Measurements from ENCODE around the gene TEDC1.
A peak's percentile ranks its signal among the peaks of the same experiment; 100 is the strongest.
"Not testable (repeated sequence)": the region's sequence is repeated elsewhere in the genome, so short reads cannot be mapped to it uniquely, and the experiment has no call there.

The TEDC1 gene

DNA sequence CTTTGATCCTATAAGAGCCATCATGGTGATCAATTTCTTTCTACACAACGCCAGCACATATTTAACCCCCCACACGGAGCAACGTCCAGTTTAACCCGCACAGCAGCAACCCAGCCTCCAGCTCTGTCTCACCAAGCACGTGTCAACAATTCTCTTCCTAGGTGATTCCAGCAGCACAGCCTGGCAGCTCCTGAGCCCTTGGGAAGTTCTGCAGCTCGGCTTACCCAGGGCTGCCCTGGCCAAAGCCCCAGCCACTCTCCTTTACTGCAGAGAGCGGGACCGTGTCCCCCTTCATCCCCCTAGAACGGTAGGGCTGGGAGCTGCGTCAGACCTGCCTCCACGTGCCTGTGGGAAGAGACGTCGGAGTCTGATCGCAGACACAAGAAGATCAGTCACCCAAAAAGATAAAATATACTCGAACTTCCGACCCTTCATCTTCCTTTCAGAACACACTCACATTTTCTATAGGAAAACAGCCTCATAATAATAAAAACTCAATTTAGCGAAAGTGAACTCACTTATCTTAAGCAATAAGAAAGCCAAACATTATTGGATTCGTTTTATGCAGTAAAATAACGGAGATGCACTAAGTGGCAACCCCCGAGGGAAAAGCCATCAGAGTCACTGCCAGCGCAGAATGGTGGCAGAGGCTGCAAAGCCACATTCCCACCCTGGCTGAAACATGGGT lies 42.9 kb downstream of the TEDC1 start:
- in situ Hi-C loops (cut with HindIII; ENCODE audit: low pct_unique_long_range_greater_than_20kb, low sequenced_read_pairs): no loop called here
- DNase-seq (ENCODE audit: low read depth in 1 of 2, low spot score in 1 of 2): no peak
- TF ChIP-seq JUND (IDR thresholded peaks at IDR 0.05; ENCODE audit: low read depth): no peak

DNA sequence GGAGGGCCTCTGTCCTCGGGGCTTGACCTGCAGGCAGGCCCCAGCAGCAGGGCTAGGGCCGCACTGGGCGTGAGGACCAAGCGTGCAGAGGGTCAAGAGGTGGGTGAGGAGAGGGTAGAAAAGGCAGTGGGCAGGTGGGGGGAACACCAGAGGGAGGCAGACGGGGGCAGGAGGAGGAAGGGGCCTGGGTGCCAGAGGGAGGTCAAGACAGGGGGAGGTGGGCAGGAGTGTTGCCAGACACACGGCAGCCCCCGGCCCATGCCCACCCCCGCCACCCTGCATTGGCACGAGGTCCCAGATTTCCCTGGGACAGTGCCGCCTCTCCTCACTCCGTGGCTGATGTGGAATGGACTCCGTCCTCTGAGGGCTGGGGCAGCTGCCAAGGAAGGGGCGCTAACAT lies 43.5 kb downstream of the TEDC1 start:
- in situ Hi-C loops (cut with HindIII; ENCODE audit: low pct_unique_long_range_greater_than_20kb, low sequenced_read_pairs): no loop called here
- no peak for TF ChIP-seq JUND (IDR thresholded peaks at IDR 0.05; ENCODE audit: low read depth)
- DNase-seq (ENCODE audit: low read depth in 1 of 2, low spot score in 1 of 2): no peak

DNA sequence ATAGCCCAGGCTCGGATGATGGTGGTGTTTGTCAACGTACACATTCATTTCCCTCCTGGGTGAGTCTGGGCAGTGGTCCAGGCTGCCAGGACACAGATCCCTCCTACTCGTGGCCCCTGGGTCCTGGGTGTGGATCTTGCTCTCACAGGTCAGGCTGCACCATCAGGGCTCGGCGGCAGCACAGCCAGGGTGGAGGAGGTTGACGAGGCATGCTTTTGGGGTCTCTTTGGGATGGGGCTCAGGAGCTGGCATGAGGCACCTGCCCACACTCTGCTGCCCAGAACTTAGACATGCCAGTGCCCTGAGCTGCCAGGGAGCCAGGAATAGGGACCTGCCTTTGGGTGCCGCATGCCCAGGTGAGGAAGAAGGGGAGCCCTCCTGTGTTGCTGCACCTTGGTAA lies 45.0 kb downstream of the TEDC1 start:
- in situ Hi-C loops (cut with HindIII; ENCODE audit: low pct_unique_long_range_greater_than_20kb, low sequenced_read_pairs): no loop called here
- no peak for TF ChIP-seq JUND (IDR thresholded peaks at IDR 0.05; ENCODE audit: low read depth)
- no peak for DNase-seq (ENCODE audit: low read depth in 1 of 2, low spot score in 1 of 2)

DNA sequence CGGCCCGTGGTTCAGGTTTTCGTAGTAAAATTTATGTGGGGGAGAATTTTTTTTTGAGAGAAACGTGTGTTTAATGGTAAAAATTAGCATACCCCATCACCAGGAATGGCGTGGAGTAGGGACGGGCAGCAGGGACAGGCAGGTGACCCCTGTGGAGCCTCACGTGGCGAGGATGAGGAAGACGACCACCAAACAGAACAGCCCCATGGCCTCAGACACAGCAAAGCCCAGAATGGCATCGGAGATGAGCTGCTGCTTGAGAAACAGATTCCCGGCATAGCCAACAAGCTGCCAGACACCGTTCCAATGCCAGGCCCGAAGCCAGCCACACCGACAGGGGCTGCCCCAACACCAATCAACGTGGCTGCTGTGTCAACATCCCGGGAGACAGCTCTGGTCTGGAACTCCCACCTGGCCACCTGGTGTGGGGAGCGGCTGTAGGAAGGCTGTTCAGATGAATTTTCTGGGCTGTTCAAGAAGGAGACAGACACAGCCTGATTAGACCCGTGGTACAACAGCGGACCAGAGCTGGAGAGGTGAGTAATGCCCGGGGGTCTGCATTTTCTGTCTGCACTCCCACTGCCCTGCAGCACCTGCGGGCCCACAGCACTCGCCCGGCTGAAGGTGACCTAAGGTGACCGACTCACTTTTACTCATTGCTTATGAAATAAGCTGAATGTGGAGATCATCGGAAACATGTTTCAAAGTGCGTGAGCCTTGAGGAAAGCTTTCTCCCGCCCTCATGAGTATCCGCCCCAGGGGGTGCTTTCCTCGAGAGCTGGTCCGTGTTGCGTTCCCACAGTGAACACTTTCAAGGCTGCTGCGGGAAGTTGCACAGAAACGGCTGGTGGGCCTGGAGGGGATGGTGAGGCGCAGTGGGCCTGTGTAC lies 45.9 kb downstream of the TEDC1 start:
- no peak for TF ChIP-seq JUND (IDR thresholded peaks at IDR 0.05; ENCODE audit: low read depth)
- in situ Hi-C loops (cut with HindIII; ENCODE audit: low pct_unique_long_range_greater_than_20kb, low sequenced_read_pairs): no loop called here

DNA sequence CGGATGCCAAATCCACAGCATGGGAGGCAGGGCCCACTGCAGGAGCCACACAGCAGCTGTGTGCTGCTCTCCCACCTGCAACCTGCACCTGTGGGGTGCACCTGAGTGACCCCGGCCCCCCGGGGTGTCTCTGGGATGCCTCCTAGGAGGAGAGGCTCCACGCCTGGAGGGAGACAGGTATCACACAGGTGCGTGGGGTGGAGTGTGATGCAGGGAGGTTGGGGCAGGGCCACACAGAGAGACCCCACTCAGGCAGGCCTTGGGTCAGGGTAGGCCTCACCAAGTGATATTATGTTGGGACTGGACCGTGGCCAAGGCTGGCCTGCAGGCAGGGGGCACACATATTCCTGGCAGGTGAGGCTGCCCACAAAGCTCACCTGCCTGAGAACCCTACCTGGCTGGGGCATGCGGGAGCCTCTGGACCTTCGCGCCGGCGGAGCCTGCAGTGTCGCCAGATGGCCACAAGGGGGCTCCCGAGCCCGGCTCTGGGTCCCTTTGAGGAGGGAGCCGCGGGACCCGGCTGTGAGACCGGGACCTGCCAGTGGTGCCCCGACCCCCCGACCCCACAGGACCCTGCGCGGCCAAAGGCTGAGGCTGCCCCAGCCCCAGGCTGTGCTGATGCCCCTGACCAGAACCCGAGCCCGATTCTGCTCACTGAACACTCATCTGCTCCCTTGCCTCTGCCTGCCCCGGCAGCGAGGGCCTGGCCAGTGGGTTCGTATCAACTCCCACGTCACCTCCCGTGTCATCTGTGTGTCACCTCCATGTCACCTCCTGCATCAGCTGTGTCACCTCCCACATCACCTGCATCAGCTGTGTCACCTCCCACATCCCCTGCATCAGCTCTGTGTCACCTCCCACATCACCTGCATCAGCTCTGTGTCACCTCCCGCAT lies 46.8 kb downstream of the TEDC1 start:
- in situ Hi-C loops (cut with HindIII; ENCODE audit: low pct_unique_long_range_greater_than_20kb, low sequenced_read_pairs): no loop called here
- no peak for TF ChIP-seq JUND (IDR thresholded peaks at IDR 0.05; ENCODE audit: low read depth)
- peak; percentile 70 to 92 for DNase-seq (ENCODE audit: low read depth in 1 of 2, low spot score in 1 of 2)

More for the DNA sequence above, 45.9 kb downstream of the TEDC1 start:
- DNase-seq (ENCODE audit: low read depth in 1 of 2, low spot score in 1 of 2): no peak

DNA sequence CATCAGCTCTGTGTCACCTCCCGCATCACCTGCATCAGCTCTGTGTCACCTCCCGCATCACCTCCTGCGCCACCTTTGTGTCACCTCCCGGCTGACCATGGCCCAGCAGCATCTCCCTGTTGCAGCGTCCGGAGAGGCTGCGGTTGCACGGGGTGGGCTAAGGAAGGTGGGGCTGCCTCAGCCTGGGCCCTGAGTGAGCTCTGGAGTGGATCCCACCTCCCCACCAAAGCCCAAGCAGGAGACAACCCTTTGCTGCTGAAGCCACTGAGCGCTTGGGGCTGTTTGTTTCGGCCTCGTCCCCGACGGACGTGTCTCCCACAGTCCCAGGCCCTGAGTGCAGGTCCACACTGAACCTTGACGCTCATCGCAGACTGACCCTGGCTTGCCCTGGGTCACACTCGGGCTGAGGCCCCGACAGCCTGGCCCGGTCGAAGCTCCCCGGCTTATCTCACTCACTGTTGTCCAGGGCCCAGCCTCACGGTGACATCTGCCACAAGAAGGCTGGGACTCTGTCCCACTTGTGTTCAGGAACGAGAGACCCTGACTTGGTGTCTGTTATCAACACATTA lies 47.5 kb downstream of the TEDC1 start:
- no peak for DNase-seq (ENCODE audit: low read depth in 1 of 2, low spot score in 1 of 2)
- TF ChIP-seq JUND (IDR thresholded peaks at IDR 0.05; ENCODE audit: low read depth): no peak
- in situ Hi-C loops (cut with HindIII; ENCODE audit: low pct_unique_long_range_greater_than_20kb, low sequenced_read_pairs): no loop called here

DNA sequence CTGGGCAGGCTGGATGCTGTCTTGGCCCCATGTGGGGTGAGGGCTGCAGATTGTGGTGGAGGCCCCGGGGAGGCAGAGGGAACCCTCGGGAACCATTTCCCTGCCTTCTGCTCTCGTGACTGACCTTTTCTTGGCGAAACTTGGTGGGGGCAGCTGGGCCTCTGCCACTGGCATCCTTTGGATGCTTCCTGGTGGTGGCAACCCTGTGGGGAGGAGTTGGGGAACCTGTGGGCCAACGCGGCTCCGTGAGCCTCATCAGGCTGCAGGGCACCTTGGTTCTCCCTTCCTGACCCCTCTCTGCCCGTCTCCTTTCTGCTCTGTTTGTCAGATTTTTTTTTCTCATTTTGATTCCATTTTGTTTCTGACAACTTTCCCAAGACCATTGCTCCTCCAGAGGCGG lies 49.8 kb downstream of the TEDC1 start:
- DNase-seq (ENCODE audit: low read depth in 1 of 2, low spot score in 1 of 2): no peak
- in situ Hi-C loops (cut with HindIII; ENCODE audit: low pct_unique_long_range_greater_than_20kb, low sequenced_read_pairs): no loop called here
- no peak for TF ChIP-seq JUND (IDR thresholded peaks at IDR 0.05; ENCODE audit: low read depth)

DNA sequence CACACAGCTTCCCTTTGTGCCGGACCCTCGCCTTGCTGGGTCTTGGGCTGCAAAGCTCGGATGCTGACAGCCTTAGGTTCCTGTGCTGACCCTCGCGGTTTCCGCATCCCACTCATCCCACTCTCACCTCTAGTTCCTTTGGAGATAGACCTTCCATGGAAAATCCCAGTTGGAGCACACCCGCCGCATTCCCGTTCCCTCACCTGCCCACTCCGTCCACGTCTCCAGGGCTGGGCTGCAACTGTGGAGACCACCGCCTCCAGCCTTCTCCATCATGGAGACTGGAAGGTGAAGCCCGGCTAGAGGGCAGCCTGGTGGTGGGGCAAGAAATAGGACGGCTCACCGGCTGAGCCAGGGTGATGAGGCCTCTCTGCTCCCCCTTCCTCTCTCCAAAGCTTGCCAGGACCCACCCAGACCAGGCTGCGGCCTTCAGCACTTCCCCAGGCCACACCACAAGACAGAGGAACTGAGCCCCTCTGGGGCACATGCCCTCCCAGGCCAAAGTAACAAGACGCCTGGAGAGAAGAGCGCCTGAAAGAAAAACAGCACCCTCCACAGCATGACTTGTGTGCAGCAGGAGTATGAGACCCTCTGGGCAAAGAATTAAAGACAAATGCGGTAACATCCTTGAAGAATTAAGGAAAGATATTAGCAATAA lies 50.3 kb downstream of the TEDC1 start:
- TF ChIP-seq JUND (IDR thresholded peaks at IDR 0.05; ENCODE audit: low read depth): no peak
- DNase-seq (ENCODE audit: low read depth in 1 of 2, low spot score in 1 of 2): no peak
- in situ Hi-C loops (cut with HindIII; ENCODE audit: low pct_unique_long_range_greater_than_20kb, low sequenced_read_pairs): no loop called here

DNA sequence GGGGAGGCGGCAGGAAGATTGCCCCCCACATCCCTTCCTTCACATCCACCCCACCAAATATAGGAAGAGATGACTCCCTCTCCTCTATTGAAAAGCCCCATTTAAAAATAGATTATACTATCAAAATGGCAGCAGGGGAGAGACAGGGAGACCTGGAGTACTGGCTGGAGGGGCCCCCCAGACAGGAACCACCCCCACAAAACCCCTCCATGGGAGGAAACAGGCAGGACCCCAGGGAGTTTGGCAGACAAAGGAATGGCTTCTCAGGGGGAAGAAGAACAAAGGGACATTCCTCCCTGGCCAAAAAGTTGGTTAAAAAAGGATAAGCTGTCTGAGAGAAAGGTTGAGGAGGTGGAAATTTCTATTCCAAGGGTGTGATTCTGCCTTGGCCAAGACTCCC lies 54.6 kb downstream of the TEDC1 start:
- DNase-seq (ENCODE audit: low read depth in 1 of 2, low spot score in 1 of 2); in situ Hi-C loops (cut with HindIII; ENCODE audit: low pct_unique_long_range_greater_than_20kb, low sequenced_read_pairs): not testable (repeated sequence)

DNA sequence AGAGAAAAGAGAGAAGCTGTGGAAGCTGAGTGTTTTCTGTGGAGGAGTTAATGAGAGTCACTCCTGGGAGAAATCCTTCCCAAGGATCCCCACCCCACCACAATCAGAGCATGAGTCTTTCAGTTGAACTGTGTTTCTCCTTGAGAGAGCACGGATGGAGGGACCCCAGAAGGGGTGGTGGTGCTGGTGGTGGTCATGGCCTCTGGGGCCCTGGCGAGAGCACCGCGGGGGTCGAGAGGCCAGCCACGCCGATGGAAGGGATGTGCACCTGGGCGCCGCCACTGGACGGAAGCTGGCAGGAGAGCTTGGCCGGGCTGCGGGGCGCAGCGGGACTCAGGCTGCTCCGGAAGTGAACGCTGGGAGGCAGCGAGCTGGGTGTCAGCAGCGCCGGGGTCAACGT lies 55.4 kb downstream of the TEDC1 start:
- in situ Hi-C loops (cut with HindIII; ENCODE audit: low pct_unique_long_range_greater_than_20kb, low sequenced_read_pairs): not testable (repeated sequence)

DNA sequence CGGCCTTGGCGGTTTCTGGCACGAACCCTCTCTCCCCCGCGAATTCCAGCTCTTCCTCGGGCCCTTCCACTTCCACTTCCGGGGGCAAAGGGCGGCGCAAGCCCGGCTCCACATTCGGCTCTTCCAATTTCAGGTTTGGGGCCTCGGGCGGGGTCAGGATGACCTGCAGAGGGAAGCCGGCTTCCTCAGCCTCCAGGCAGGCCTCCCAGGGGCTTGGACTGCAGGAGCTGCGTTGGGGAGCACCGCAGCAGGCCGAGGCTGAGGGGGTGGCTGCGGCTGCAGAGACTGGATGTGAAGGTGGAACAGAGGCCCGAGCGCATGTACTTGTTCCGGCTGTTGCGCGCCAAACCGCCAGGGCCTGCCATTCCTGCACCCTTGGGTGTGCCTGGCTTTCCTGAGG lies 56.0 kb downstream of the TEDC1 start:
- in situ Hi-C loops (cut with HindIII; ENCODE audit: low pct_unique_long_range_greater_than_20kb, low sequenced_read_pairs): not testable (repeated sequence)

More for the DNA sequence above, 55.4 kb downstream of the TEDC1 start:
- DNase-seq (ENCODE audit: low read depth in 1 of 2, low spot score in 1 of 2): not testable (repeated sequence)

DNA sequence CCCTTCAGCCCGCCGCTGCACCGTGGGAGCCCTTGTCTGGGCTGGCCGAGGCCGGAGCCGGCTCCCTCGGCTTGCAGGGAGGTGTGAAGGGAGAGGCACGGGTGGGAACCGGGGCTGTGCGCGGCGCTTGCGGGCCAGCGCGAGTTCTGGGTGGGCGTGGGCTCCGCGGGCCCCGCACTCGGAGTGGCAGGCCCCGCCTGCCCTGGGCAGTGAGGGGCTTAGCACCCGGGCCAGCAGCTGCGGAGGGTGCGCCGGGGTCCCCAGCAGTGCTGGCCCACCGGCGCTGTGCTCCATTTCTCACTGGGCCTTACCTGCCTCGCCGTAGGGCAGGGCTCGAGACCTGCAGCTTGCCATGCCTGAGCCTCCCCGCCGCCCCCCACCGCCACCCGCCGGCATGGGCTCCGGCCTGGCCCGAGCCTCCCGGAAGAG lies 56.7 kb downstream of the TEDC1 start:
- in situ Hi-C loops (cut with HindIII; ENCODE audit: low pct_unique_long_range_greater_than_20kb, low sequenced_read_pairs): no loop called here
- DNase-seq (ENCODE audit: low read depth in 1 of 2, low spot score in 1 of 2): no peak
- no peak for TF ChIP-seq JUND (IDR thresholded peaks at IDR 0.05; ENCODE audit: low read depth)

More for the DNA sequence above, 56.0 kb downstream of the TEDC1 start:
- DNase-seq (ENCODE audit: low read depth in 1 of 2, low spot score in 1 of 2): not testable (repeated sequence)

Data from T47D (cell line).